ENCODE data around the gene HS1BP3.

- TF ChIP-seq CTCF (IDR thresholded peaks at IDR 0.05) = no peak
- no peak for TF ChIP-seq POLR2A (IDR thresholded peaks at IDR 0.05)
Observed at GRCh38 chr2:20615068-20615465, 35.8 kb downstream of the HS1BP3 start.

Measured in lower leg skin (tissue), 3 donors.